GM19023 (cell line): ENCODE measurements around the gene RLBP1.

ENCODE experiments used
- ATAC-seq: cut with Tn5 transposase; IDR thresholded peaks from one replicate; pipeline ENCODE4 v1.9.1; 2021; ENCODE audit warnings: mild to moderate bottlenecking, moderate library complexity; ENCODE audit not compliant: unreplicated experiment

The RLBP1 gene

DNA sequence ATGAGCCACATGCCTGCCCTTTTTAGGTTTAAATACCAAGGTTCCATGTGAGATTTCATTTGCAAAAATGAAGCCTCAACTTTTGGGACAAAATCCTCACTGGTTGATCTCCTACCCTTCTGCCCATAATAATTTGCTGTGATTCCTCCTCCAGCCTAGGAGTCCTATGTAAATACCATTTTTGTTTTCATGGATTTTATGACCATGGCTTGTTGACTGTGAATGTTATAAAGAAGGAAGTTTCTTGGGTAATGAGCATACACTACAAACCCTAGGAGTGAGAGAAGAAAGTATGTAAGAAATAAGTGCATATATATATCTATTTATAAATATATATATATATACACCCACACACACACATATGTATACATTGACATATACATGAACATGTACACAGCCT, 13.1 kb downstream of the RLBP1 start:
- ATAC-seq, result no peak

DNA sequence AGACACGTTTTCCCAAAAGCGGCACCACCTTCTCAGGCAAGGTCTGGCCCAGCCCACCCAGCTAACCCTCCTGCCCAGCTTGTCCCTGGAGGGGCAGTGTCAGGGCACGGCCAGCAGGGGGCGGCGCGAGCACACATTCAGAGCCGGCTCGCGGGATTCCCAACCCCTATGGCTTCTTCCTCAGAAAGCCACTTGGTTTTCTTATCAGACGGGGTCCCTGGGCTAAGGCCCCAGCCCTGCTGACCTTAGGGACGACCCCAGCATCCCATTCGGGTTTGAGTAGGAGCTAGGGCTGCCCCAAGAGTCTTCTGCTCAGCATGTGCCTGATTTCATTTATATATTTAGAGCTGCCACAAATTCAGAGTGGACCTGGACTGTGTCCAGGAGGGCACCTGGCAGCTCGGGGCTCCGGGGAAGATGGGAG, 14.5 kb downstream of the RLBP1 start:
- no peak for ATAC-seq

DNA sequence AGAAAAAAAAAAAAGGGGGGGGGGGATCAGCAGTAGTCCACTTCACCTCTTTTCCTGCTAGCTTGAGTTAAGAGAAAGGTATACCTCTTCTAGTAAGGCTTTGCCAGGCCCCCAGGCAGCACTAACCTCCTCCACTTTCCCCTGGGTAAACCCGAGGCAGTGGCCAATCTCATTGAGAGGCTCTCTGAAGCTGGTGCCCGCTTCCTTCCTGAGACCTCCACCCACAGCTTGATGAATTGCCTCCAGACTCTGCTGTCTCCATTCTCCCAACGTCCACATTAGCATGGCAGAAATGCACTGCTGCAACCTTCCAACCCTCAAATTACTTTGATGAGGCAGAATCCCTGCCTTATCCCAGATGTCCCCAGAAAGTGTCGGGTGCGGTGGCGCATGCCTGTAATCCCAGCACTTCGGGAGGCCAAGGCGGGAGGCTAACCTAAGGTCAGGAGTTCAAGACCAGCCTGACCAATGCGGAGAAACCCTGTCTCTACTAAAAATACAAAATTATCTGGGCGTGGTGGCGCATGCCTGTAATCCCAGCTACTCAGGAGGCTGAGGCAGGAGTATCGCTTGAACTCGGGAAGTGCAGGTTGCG, 15.3 kb downstream of the RLBP1 start:
- no peak for ATAC-seq

DNA sequence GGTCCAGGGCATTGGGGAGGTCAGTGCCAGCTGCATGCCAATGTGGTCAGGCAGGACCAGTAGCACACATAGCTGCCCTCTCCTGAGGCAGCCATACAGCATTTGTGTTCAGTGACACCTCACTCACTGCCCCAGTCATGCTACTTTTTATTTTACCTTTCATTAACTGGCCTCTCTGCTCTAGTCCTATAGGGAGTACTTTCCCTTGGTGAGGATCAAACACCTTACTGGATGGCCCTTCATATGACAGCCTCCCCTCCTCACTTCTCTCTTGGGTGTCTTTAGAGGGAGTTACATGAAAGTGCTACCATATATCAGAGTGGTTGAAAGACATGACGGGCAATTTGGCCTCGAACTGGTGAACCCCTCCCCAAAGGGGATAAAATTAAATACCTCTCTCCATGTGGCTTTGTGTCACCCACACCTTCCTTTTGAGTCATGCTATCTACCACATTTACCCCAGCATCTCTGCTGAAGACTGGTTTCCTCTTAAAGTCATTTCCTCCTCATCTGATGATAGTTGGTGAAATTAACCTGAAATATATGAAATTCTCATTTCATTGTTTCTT, 17.6 kb downstream of the RLBP1 start:
- ATAC-seq, result no peak

DNA sequence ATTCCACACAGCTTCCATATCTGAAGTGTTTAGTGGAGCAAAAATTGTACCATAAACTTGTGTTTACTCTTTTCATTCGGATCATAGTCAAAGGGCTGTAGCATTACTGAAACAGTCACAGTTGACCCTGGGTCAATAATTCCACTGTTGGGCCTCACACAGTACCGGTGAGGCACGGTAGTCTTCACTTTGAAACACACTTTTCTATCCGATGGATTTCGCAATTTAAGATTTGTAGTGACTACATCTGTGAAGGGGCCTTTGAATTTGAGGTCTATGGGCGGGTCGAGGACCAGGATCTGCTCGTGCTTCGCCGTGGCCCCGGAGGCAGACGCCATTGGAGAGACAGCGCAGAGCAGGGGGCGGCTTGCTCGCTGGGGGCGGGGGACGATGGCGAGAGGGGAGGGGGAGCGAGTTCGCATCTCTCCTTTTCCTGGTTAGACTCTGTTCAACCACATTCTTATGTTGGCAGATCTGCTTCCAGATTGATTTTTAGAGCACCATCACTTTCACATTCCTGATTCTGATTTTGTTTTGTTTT, 19.8 kb downstream of the RLBP1 start:
- no peak for ATAC-seq

DNA sequence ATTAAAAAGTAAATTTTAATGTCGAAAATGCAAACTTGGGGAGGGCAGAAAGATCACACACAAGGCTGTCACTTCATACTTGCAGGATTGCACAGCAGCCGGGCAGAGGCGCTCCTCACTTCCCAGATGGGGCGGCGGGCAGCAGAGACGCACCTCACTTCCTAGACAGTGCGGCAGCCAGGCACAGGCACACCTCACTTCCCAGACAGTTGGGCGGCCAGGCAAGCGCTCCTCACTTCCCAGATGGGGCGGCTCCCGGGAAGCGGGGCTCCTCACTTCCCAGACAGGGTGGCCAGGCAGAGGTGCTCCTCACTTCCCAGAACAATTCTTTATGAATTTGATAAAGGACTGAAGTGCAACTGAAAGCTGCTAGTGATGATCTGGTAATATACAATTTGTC, 21.2 kb downstream of the RLBP1 start:
- no peak for ATAC-seq

DNA sequence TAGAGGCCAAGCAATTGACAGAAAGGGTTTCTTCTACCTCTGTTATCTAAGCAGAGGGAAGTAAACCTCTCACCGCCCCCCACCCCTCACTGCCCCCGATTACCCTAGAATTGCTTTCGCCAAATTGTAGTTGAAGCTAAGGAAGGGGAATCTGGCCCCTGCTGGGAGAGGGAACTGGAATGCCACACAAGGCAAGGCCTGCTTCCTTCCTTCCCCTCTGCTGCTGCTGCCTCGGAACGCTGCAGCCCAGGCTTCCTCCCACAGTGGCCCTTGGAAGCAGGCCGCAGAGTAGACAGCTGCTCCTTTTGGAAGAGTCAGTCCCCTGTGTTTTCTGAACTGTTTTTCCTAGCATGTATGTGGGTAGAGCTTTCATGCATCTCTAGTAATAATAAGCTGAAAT, 21.6 kb downstream of the RLBP1 start:
- ATAC-seq, result no peak

DNA sequence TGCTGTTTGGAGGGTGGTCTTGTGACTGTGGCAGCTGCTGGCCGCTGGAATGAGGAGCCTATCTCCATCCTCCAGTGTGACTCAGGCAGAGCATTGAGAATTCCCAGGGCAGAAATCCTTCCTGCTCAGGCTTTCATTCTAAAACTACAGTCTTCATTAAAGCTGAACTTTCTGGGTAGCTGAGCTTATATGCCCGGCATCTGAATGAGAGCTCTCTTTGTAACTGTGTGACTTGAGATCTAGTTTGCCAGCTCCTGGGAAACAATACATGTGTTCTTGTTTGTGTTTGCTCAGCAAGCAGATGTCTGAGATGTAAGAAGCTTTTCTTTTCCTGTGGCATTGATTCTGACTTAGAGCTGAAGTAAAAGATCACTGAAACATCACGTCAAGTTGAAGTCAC, 22.4 kb downstream of the RLBP1 start:
- no peak for ATAC-seq

DNA sequence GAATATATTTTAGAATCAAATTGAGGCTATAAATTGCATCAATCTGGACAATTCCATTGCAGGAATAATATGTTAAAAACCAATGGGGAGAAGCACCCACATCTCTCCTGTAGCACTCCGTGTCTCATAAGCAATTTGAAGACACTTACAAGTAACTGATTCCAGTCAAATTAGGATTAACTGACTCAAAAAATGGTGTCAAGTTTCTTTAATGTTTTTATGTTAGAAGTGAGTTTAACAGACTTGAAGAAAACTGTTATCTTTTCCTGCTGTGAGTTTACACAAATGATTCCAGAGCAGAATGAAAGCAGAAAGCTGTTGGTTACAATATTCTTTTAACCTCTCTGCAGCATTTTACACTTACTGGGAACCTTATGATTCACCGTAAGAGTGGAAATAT, 23.2 kb downstream of the RLBP1 start:
- ATAC-seq, result no peak

DNA sequence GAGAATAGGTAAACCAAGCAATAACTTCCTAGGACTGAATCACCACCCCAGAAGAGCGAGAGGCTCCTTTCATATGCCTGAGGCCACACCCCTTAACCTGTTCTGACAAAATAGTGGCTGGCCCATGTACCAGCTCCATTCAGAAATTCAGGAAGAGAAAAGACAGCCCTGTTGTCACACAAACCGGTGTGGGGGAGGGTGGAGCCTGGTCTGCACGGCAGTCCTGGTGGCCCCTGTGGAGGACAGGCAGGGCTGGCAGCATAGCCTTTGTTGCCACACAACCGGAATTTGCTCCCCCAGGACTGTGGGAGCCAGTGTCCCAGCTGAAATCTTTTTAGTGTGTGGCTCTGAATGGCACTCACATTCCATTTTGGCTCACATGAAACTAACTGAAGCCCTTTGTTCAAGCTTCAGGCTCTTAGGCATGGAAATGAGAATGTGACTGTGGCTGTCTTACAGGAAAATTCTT, 23.8 kb downstream of the RLBP1 start:
- ATAC-seq, result no peak

DNA sequence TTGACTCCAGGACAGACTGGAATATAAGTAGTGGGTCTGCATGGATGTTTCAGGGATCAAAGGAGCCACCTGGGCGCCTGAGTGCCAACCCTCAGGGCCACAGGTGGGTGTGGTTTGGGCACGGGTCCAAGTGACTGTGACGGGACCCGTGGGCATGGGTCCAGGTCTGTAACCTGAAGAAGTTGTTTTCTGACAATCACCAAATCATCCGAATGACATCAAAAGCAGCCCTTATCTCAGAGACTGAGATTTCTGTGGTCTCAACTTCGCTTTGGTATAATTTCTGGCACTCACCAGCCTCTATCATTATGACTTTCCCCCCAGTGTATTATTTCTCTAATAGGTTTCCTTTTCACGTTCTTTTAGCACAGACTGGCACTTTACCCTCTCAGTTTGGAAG, 24.4 kb downstream of the RLBP1 start:
- ATAC-seq, result no peak

DNA sequence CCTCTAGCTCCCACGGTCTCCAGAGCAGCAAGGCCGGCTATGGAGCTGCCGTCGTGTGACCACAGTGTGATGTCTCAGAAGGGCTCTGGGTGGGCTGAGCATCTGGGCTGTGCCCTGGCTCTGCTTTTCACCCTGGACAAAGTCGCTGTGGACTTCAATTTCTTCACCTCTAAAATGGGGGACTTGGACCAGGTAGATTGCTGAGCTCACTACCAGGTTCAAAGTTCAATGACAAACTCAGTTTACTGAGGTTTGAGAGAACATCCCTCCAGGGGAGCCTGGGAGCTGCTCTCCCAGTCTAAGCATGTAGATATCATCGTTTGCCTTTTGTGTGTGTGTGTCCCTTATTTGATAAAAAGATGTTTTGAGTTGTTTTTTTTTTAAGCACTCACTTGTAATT, 25.1 kb downstream of the RLBP1 start:
- no peak for ATAC-seq

DNA sequence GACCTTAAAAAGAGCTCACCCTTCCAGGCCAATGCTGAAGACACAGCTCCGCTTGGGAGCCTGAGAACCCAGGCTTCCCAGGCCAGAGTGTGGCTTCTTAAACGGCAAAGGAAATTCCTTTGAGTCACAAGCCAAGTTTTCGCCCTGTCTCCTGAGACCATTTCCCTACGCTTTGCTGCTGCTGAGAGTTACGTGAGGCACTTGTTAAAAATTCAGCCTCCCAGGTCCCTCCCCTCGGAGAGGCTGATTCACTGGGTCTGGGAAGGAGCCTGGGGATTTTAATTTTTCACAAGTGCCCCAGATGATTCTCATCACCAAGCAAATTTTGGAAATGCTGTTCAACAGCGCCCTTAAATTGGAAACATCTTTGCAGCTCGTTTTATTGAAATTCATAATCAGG, 25.5 kb downstream of the RLBP1 start:
- ATAC-seq, result no peak

DNA sequence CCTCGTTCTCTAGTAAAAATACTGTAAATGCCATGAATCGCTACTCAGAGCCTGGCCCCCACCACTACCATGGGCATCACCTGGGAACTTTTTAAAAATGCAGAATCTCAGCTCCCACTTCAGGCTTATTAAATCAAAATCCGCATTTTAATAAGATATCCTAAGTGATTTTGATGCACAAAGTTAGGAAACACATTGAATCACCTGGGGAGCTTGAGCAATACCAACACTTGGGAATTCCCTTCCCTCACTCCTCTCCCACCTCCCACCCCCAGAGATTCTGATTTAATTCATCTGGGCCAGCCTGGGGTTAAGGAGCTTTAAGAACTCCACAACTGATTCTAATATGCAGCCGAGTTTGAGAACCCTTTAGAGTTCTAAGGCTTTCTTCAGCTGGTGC, 26.8 kb downstream of the RLBP1 start:
- no peak for ATAC-seq

DNA sequence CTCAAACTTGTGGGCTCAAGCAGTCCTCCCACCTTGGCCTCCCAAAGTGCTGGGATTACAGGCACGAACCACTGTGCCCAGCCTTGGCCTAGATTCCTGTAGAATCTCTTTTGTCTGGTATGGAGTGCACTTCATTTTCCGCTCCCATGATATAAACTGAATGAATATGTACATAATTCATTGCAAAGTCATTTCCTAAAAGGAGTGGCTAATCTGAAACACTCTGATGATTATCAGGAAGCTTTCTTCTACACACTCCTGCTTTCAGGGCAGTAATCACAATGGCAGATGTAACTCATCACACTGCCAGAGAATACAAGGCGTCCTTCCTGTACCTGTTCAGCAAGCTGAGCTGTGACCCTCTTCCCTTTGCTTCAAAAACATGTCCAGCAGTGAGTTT, 28.6 kb downstream of the RLBP1 start:
- ATAC-seq, result no peak

DNA sequence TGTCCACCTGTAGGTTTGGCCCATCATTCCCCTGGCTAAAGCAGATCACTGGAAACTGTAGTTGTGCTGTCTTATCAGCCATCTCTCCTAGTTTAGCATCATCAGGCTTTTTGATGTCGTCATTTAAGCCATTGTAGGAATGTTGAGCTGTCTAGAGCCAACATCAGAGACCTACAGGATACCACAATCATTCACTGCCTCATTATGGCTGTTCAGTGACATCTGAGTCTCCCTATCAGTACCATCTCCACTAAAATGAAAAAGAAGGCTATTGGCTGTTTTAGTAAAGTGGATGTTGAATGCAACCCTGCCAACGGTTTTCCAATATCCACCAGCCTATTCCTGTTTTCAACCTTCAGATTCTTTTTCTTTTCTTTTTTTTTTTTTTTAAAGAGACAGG, 29.2 kb downstream of the RLBP1 start:
- no peak for ATAC-seq

DNA sequence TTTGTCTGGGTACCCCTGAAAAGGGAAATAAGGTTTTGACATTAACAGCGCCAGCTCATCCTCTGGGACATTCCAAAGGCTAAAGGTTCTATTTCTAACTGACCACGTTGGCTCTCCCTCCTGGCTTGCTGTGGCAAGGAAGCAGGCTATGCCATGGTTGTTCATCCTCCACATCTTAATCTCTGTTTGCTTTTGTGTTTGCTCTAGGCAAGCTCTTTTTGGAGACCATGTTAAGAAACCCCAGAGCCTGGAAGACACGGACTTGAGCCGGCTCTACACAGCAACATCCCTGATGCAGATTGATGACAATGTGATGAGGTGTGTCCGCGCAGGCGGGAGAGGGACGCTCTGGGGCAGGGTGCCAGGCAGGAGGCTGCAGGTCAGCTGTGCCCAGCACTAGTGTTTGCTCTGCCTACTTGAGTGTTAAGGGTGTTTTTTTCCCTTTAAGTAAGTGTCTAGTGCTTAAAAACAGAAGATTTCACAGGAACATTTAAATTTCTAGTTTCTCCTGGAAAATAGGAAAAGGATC, 33.3 kb downstream of the RLBP1 start:
- ATAC-seq, result no peak

DNA sequence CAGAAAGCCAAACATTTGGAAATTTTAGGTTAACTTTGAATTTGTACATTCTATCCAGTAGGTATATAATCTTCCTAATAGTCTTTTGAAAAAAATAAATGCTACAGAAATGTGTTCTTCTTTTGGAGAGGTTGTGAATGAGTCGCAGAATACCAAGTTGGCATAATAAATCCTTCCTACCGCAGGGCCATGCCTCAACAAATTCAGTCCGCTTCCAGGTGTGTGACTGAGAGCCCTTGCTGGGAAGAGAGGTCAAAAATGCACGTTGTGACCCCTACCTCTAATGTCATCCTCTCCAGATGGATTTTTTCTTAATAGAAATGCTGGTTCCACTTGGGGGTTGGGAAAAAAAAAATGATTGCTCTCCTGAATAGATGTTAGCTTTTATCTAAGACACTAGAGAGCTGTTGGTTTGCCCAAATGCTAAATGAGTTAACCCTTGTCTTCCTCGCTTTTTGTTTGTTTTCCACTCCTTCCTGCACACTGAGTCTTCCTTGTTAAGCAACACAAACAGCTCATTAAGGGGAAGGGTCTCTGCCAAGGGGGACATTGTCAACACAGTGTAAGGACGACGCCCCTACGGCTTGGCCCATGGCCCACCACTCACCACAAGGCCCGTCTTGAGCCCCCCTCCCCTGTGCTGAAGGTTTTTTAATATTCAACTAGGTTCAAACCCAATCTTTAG, 33.9 kb downstream of the RLBP1 start:
- no peak for ATAC-seq

DNA sequence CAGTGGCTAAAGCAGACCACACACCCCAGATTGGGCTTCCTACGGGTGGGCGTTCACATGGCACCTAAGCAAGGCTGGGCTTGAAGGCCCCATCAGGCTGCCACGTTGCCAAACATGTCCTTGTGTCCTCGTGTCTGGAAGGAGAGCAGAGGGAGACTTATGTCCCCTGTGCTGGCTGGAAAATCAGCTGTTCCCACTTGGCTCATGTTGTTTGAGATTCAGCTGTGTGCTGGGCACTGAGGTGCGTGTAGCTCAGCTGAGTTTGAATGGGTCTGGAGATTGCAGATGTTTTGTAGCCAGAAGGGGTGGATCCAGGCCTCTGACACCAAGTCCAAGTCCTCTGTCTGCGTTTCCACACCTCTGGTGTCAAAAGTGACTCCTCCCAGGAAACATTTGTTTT, 34.6 kb downstream of the RLBP1 start:
- ATAC-seq, result no peak

DNA sequence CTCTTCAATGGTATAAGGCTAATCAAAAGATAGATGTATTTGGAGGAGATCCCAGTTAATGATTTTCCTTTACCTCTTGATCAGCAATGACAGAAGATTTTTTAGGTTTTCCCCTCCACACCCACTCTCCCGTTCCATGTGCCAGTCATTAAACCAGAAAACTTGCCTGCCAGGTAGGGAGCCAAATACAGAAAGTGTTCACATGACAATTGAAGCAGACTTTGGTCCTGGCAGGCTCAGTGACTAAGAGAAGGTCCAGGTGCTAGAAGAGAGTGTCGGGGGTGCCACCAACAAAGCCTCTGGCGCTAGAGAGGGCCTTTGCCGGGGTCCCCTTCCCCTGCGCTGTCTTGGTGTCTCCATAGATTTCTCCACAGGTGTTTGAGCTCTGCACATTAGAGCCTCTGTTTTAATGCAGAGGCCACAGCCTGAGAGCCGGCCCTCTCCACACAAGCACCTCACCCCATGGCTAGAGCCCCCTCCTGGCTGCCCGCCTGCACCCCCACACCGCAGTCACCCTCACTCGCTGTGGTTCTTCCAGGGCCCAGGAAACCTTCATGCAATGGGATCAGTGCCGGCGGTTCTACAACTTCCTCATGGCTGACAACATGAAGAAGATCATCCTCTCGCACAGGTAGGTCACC, 36.4 kb downstream of the RLBP1 start:
- ATAC-seq, result no peak

DNA sequence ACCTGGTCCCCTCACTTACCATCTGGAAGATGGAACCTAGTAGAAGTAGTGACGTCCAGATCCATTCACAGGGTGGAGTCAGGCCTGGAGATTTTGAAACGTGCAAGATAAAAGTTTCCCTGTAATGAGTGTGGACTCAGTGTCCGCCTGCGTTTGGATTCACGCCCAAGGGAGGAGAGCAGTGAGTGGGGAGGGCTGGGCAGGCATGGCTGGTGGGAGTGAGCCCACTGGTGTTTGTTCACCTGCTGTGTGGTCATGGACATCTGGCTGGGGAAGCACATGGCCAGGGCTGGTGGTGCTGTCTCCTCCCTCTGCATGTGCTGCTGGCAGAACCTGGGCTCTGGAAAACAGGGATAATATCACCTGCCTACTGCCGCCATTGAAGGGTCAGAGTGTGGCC, 37.0 kb downstream of the RLBP1 start:
- no peak for ATAC-seq
